Measurements from ENCODE around the gene RPS21. TPM values are rescaled to one million over a fixed set of nuclear protein-coding genes. Genes with fewer than 3 reads are reported as not detected.

The RPS21 gene
- total and polyA plus RNA-seq, 2 of the 4 experiments (the other 2 are of a cell fraction): 2,710 to 4,298 TPM

DNA sequence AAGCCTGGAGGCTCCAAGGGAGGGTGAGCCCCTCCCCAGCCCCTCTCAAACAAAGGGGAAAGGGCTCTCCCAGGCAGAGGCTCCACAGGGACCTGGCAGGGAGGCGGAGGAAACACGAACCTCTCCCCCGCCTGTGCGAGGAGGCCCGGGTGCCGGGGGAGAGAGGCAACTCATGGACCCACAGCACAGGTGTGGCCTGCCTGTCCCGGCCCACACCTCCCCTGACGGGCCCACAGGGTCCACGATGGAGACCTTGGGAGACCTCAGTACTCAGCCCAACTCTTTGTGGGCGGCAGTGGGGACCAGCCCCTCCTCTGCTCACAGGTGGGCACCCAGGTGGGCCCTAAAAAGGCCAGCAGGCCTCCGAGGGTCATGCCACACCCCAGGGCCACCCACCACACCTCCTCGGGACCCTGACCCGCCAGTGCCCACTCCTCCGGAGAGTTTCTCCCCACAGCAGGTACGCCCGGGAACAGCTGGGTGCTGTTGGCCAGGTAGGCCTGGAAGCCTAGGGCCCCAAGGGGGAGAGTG, 32.0 kb upstream of the RPS21 start:
- Histone ChIP-seq H3K4ac (ENCODE audit: low read depth, low read length) (no peak overlapping the region; the same call in 1 of the 2 replicates), H3K23ac (ENCODE audit: low read depth, low read length) (no peak overlapping the region), H4K20me1 (ENCODE audit: insufficient read depth, low read length) (no peaks in the 10 kb centered on the region; the same call in 1 of the 2 replicates), H2AFZ (replicated peaks; ENCODE audit: low read length, poor library complexity) (no peak overlapping the region), H2BK120ac (ENCODE audit: low read depth, low read length) (no peak overlapping the region), H3K27ac (ENCODE audit: insufficient read depth, low read length) (no peak overlapping the region), H3K18ac (ENCODE audit: low read depth, low read length) (no peak overlapping the region), H3K79me1 (ENCODE audit: low read depth in 1 of 2, low read length in 2 of 2) (no peaks in the 10 kb centered on the region), H2AK9ac (replicated peaks; ENCODE audit: low read depth, low read length, poor library complexity) (peak overlapping the region; percentile 86), H3K56ac (ENCODE audit: extremely low read depth, insufficient read depth, low read length) (no peak overlapping the region), H3K9me1 (ENCODE audit: insufficient read depth, low read length) (no peaks in the 10 kb centered on the region), H4K8ac (ENCODE audit: low read depth in 2 of 2, low read length in 2 of 2) (no peak overlapping the region), H2BK15ac (ENCODE audit: low read depth, low read length) (no peak overlapping the region), H2BK20ac (ENCODE audit: low read depth, low read length) (no peak overlapping the region), H2AK5ac (ENCODE audit: low read depth, low read length) (peak overlapping the region; percentile 1; the same call in 1 of the 2 replicates), H3K14ac (replicated peaks; ENCODE audit: low read depth, low read length) (no peak overlapping the region), H4K5ac (ENCODE audit: low read depth, low read length) (no peak overlapping the region), H3K9ac (ENCODE audit: low read depth, low read length) (no peak overlapping the region), H3K9me3 (ENCODE audit: control insufficient read depth, insufficient read depth, low read length) (no peaks in the 10 kb centered on the region), H3K36me3 (ENCODE audit: control insufficient read depth, insufficient read depth, low read length) (peaks cover 9% of the 10 kb centered on the region; the same call in 1 of the 2 replicates), H3K27me3 (ENCODE audit: control insufficient read depth, insufficient read depth, low read length) (no peaks in the 10 kb centered on the region), H4K91ac (ENCODE audit: insufficient read depth, low read depth, low read length) (no peak overlapping the region), H3K4me2 (ENCODE audit: low read depth, low read length) (no peak overlapping the region), H2BK5ac (ENCODE audit: low read depth, low read length, poor library complexity, severe bottlenecking) (no peak overlapping the region), H3K4me1 (ENCODE audit: control insufficient read depth, insufficient read depth, low read length) (peaks cover 28% of the 10 kb centered on the region), H3K4me3 (ENCODE audit: insufficient read depth, low read depth, low read length) (no peak overlapping the region)
- in situ Hi-C loops (cut with MboI; ENCODE audit: low sequenced_read_pairs) (no loop called here), dilution Hi-C loops (cut with HindIII; ENCODE audit: low sequenced_read_pairs, unreplicated experiment) (no loop called here), intact Hi-C loops (cut with micrococcal nuclease) (no loop called here)
- POLR2A ChIA-PET (ENCODE audit: unreplicated experiment): no interaction called here
- ATAC-seq (ENCODE audit: low read depth): no peak
- BruUV-seq (replicated peaks): no TSS peak
- DNase-seq: no peak
- TF ChIP-seq POLR2A (IDR thresholded peaks at IDR 0.05; ENCODE audit: low read depth, low read length) (no peak), SMC3 (IDR thresholded peaks at IDR 0.05; ENCODE audit: low read depth, low read length) (no peak), RCOR1 (IDR thresholded peaks at IDR 0.05; ENCODE audit: insufficient replicate concordance, low read length) (no peak), MAFK (IDR thresholded peaks at IDR 0.05; ENCODE audit: low read depth, low read length) (no peak), RFX5 (IDR thresholded peaks at IDR 0.05; ENCODE audit: low read depth, low read length) (no peak), FOS (IDR thresholded peaks at IDR 0.05; ENCODE audit: low read depth, low read length) (no peak)
- TF ChIP-seq, protein P1, sequence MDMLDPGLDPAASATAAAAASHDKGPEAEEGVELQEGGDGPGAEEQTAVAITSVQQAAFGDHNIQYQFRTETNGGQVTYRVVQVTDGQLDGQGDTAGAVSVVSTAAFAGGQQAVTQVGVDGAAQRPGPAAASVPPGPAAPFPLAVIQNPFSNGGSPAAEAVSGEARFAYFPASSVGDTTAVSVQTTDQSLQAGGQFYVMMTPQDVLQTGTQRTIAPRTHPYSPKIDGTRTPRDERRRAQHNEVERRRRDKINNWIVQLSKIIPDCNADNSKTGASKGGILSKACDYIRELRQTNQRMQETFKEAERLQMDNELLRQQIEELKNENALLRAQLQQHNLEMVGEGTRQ (IDR thresholded peaks at IDR 0.05; ENCODE audit: low read depth, low read length): no peak
- TF ChIP-seq, protein P2, sequence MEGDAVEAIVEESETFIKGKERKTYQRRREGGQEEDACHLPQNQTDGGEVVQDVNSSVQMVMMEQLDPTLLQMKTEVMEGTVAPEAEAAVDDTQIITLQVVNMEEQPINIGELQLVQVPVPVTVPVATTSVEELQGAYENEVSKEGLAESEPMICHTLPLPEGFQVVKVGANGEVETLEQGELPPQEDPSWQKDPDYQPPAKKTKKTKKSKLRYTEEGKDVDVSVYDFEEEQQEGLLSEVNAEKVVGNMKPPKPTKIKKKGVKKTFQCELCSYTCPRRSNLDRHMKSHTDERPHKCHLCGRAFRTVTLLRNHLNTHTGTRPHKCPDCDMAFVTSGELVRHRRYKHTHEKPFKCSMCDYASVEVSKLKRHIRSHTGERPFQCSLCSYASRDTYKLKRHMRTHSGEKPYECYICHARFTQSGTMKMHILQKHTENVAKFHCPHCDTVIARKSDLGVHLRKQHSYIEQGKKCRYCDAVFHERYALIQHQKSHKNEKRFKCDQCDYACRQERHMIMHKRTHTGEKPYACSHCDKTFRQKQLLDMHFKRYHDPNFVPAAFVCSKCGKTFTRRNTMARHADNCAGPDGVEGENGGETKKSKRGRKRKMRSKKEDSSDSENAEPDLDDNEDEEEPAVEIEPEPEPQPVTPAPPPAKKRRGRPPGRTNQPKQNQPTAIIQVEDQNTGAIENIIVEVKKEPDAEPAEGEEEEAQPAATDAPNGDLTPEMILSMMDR (conservative IDR thresholded peaks at IDR 0.05; ENCODE audit: low read depth, low read length): no peak
- WGBS, 2 experiments (ENCODE audit: extremely low coverage in 2 of 2, insufficient read length in 1 of 2): 88% methylated on average over 7 of the region's 16 CpGs; no CpG with 5 or more reads in 1 of the 2 experiments
- CTCF ChIA-PET: interaction anchor here (1.4 kb wide), 1 partner anchor 14 kb away, joined by 4 read pairs; no protein-coding TSS in a partner anchor

Measured in IMR-90 (cell line).